DMS153 (cell line): ENCODE data around the gene SLC8A1.
A peak's percentile ranks its signal among the peaks of the same experiment; 100 is the strongest.

Experiments used
- DNase-seq: peaks from one replicate; lab custom pipeline; 2025; lab: John Stamatoyannopoulos, UW

The SLC8A1 gene

GRCh38 chr2:40451918-40452605 lies at the start of gene SLC8A1:
TSS of gene SLC8A1 (minus strand) at chr2:40452090.
- peak; percentile 21 for DNase-seq

- DNase-seq, result no peak
Observed at GRCh38 chr2:40499437-40499836, 47.5 kb upstream of the SLC8A1 start.

DNA sequence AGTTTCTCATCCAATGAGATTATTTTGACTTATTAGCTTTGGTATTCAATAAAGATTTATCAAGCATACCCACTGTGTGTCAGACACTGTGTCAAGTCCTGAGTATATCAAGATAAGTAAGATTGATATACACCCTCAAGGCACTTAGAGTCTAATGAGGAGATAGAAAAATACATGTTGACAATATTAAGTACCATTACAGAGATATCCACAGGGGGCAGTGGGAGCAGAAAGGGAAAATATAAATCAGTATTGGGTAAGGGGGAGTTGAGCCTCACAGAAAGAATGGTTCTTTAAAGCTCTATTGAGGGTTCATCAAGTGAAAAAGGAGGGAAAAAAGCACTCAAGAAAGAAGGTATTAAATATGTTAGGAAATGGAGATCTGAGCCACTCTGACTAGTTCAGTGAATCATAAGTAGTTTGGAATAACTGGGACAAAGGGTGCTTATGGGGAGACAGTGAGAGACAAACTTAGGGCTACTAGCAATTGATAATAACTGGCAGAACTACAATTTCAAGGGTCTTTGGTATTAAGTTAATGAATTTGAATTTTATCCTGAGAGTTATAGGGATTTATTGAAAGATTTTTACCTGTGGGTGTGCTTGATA lies 45.5 kb upstream of the SLC8A1 start:
- no peak for DNase-seq

- DNase-seq, result no peak
Observed at GRCh38 chr2:40489678-40489960, 37.7 kb upstream of the SLC8A1 start.

- no peak for DNase-seq
Observed at GRCh38 chr2:40488927-40489677, 37.2 kb upstream of the SLC8A1 start.

DNA sequence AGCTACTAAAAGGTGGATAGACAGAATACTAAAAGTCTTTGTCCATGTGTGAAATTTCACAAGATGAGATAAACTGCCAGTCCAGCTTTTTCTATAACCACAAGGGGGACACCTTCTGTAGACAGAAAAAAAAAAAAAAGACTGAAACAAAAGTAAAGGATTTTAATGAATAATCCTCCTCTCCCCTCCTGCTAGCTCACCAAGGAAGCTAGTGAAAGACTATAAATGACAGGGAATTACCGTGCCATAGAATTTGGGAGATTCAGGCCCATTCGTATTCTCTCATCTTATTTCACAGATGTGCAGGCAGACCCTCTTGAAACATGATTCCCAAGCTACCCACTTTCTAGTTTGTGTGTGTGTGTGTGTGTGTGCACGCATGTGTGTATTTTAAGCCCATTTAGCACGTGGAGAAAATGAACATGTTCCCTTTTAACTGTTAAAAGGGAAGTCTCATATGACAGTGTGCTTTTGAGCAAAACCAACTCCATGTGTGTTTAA lies 36.3 kb upstream of the SLC8A1 start:
- DNase-seq, result no peak

DNA sequence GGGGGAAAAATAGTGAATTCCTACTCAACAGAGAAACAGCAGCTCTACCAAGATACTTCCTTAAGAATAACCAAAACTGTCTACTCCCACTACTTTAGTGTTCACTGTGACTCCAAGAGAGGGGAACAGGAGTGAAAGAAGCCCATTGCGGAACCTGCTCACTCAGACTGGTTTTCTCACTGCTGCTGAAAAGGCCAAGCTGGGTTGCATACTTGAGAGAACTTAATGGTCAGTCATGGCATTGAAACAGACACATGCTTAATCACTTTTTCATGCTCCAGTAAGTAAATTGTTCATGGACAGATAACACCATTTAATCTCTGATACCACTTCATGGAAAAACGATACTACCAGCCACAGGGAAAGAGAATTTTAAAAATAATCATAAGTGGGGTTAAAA lies 35.7 kb upstream of the SLC8A1 start:
- DNase-seq, result no peak

GRCh38 chr2:40485854-40486253 lies 34.0 kb upstream of the SLC8A1 start:
- DNase-seq, result no peak

GRCh38 chr2:40485318-40485717 lies 33.4 kb upstream of the SLC8A1 start:
- no peak for DNase-seq

- no peak for DNase-seq
Observed at GRCh38 chr2:40483549-40484243, 31.8 kb upstream of the SLC8A1 start.

- DNase-seq, result no peak
Observed at GRCh38 chr2:40480596-40480995, 28.7 kb upstream of the SLC8A1 start.

- no peak for DNase-seq
Observed at GRCh38 chr2:40480073-40480472, 28.2 kb upstream of the SLC8A1 start.

- DNase-seq, result no peak
Observed at GRCh38 chr2:40477361-40477760, 25.5 kb upstream of the SLC8A1 start.

- DNase-seq, result no peak
Observed at GRCh38 chr2:40476436-40476835, 24.5 kb upstream of the SLC8A1 start.

GRCh38 chr2:40474306-40474705 lies 22.4 kb upstream of the SLC8A1 start:
- DNase-seq, result no peak

DNA sequence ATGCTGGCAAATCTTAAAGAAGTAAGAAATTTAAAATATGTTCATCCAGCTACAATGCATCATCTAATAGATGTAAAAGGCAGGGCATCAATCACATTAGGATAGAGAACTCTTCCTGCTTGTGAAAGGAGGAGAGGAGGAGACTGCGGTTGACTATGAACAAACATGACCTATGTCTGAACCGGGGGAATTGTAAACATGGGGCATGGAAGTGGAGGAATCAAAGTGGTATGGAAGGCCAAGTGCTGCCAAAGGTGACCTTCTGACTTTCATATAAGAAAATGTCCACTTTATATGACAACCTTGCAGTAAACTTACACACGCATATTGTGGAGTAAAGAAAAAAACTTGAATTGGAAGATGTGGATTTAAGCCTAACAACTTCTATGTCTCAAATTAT lies 20.0 kb upstream of the SLC8A1 start:
- no peak for DNase-seq

DNA sequence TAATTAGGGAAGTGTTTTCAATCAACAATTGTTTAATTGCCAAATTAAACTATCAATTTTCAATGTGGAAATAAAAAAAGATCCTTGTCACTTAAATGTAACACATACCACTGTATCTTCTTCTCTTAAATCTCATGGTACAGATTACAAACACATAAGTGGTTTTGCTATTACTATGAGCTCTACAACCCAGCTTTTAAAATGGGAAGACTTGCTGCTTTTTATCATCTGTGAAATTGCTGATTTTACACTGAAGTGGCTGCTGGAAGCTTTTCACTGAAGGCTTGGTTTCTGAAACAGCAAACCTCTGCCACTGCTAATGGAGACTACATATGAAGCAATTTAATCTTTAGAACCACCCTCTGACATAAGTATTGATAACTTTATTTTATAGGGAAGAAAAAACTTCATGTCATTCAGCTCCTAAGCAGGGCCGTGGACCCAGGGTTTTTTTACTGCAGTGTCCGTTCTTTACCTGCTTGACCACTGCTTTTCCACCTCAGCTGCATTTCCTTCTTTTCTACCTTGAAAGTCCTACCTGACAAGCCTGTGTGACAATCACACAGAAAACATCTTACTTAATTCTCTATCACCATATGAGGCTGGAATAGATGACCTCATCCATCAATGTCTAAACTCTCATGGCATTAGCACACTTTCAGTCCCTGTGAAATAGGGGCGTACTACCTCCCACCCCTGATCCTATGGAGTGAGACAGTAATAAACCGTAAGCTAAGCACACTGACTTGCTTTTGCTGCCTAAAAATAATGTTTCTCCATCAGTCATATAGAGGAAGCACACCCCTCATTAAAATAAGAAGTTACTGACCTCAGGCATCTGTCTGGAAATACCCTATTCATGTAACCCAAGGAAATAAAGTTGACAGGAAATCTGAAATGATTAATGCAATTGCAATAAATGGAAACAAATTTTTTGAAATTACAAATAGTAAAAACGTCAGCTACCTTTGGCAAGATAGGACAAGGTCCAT lies 19.2 kb upstream of the SLC8A1 start:
- no peak for DNase-seq

GRCh38 chr2:40466935-40467572 lies 15.2 kb upstream of the SLC8A1 start:
- no peak for DNase-seq

DNA sequence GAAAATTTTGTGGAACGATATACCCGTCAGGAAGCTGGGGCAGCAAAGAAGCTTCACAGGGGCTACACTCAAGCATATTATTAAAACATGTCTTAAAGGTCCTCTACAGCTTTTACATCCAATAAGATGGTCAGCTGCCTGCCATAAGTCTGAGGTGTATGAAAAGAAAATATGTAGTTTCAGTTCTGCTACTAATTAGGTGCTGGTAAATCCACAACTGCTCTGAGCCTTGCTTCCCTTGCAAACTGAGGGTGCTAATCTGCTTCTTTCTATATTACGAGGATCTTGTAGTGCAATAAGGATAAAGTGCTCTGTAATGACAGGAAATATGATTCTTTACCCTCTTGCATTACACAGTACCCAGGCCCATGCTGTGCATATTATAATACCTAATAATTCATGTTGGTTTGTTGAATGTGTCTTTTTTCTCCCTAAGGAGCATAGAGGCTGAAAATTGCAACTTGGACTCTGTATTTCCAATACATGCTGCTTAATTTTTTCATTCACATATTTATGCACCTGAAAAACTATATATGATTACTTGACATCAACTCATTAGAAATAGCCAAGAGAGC lies 14.5 kb upstream of the SLC8A1 start:
- no peak for DNase-seq

- DNase-seq, result no peak
Observed at GRCh38 chr2:40463112-40463511, 11.2 kb upstream of the SLC8A1 start.
